Measurements from ENCODE around the gene FHL1. TPM values are rescaled to one million over a fixed set of nuclear protein-coding genes. Genes with fewer than 3 reads are reported as not detected.
A peak's percentile ranks its signal among the peaks of the same experiment; 100 is the strongest.

FHL1 gene
- total RNA-seq, 4 donors from 2014 or later, result 64.1 to 225 (median 86.5) TPM

DNA sequence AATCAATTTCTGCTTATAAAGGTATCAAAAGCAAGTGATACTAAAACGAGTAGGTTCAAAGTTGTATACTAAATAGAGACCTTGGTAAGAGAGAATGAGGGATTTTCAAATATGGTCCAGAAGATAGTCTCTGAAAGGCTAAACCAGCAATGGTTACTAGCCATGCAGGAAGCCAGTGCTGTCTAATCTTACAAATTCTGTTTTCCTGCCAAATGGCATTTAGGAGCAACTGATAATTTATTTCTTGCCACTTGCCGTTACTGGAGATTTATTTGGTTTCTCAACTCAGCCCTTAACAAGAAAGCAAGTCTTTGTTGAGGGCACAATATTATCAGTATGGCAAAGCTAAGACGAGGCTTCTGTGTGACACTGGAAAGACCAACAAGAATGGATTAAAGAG, 56.6 kb downstream of the FHL1 start:
- H3K4me1 ChIP-seq, result peaks cover 5% of the 10 kb centered on the region
- no peak overlapping the region for H3K4me3 ChIP-seq
- no peak for TF ChIP-seq POLR2AphosphoS5 (IDR thresholded peaks at IDR 0.05)
- TF ChIP-seq EP300 (IDR thresholded peaks at IDR 0.05), result no peak
- TF ChIP-seq POLR2A (IDR thresholded peaks at IDR 0.05), result no peak
- TF ChIP-seq, protein P1, sequence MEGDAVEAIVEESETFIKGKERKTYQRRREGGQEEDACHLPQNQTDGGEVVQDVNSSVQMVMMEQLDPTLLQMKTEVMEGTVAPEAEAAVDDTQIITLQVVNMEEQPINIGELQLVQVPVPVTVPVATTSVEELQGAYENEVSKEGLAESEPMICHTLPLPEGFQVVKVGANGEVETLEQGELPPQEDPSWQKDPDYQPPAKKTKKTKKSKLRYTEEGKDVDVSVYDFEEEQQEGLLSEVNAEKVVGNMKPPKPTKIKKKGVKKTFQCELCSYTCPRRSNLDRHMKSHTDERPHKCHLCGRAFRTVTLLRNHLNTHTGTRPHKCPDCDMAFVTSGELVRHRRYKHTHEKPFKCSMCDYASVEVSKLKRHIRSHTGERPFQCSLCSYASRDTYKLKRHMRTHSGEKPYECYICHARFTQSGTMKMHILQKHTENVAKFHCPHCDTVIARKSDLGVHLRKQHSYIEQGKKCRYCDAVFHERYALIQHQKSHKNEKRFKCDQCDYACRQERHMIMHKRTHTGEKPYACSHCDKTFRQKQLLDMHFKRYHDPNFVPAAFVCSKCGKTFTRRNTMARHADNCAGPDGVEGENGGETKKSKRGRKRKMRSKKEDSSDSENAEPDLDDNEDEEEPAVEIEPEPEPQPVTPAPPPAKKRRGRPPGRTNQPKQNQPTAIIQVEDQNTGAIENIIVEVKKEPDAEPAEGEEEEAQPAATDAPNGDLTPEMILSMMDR (IDR thresholded peaks at IDR 0.05), result no peak
- no peaks in the 10 kb centered on the region for H3K9me3 ChIP-seq
- WGBS, result 54% methylated on average over 3 of the region's 3 CpGs
- H3K36me3 ChIP-seq, result peaks cover 5% of the 10 kb centered on the region
- H3K27ac ChIP-seq, result peak overlapping the region; percentile 67
- DNase-seq (ENCODE audit: low spot score in 2 of 2), result no peak
- H3K27me3 ChIP-seq, result no peaks in the 10 kb centered on the region

DNA sequence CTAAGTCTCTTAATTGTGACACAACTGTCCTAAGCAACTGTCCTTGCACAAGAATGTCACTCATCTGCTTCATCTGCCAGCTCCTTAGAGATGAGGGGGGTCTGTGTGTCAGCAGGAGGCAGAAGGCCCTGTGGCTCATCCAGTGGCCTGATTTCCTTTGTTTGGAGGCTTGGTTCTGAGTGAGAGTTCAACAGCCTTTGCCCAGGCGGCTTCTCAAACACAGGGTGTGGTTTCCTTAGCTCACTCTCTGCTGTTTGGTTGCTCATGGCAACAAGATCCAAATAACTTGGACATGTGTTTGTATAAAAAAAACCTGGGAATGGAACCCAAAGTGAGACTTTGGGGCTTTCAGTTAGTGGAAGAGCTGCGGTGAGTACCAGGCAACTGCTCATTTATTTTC, 57.2 kb downstream of the FHL1 start:
- Histone ChIP-seq H3K4me3 (no peak overlapping the region), H3K27ac (peak overlapping the region; percentile 67), H3K36me3 (peaks cover 5% of the 10 kb centered on the region), H3K4me1 (peaks cover 7% of the 10 kb centered on the region), H3K27me3 (no peaks in the 10 kb centered on the region), H3K9me3 (no peaks in the 10 kb centered on the region)
- DNase-seq (ENCODE audit: low spot score in 2 of 2), result peak in 1 of 2 donors; percentile 76
- peak in 2 of 3 donors; percentile 17 to 67 for TF ChIP-seq POLR2AphosphoS5 (IDR thresholded peaks at IDR 0.05)
- no peak for TF ChIP-seq POLR2A (IDR thresholded peaks at IDR 0.05)
- WGBS, result 22% methylated on average over 2 of the region's 2 CpGs

DNA sequence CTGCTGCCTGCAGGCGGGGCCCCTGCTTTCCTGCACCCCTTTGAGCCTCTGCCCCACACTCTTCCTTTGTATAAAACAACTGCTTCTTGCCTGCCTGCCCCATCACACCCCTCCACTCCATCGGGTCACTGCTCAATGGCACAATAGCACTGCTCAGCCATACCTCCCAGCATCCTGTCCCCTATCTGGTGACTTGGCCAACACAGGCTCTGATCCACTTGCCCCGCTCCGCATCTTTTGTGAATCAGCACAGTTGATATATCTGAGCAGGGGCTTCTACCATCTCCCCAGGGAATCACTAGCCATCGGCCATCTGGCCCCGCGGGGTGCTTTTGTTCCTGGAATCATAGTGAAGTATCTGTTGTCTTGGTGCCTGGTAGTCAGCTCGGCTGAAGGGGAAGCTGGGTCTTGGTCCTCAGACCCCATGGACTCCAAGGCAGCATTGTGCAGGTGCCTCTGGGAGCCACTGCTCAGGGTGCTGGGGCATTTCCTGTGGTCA, 58.6 kb downstream of the FHL1 start:
- Histone ChIP-seq H3K4me3 (peak overlapping the region; percentile 33), H3K4me1 (peaks cover 9% of the 10 kb centered on the region)
- WGBS, result 76% methylated on average over 7 of the region's 8 CpGs

DNA sequence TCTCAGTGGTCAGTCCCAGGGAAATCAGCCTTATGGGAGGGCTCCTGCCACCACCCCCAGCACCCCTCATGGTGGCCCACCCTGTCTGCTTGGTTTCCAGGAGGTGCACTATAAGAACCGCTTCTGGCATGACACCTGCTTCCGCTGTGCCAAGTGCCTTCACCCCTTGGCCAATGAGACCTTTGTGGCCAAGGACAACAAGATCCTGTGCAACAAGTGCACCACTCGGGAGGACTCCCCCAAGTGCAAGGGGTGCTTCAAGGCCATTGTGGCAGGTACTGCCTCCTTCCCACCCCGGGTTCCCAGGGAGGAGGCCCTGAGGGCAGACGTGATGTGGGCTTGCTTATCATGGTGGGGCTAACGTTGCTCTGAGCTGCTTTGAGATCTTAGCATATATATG, 59.6 kb downstream of the FHL1 start:
- Histone ChIP-seq H3K27me3 (no peaks in the 10 kb centered on the region), H3K27ac (no peak overlapping the region), H3K4me1 (peaks cover 9% of the 10 kb centered on the region), H3K4me3 (peak overlapping the region; percentile 33), H3K36me3 (peaks cover 5% of the 10 kb centered on the region), H3K9me3 (no peaks in the 10 kb centered on the region)
- TF ChIP-seq EP300 (IDR thresholded peaks at IDR 0.05) (no peak), POLR2A (IDR thresholded peaks at IDR 0.05) (no peak), POLR2AphosphoS5 (IDR thresholded peaks at IDR 0.05) (no peak)
- TF ChIP-seq, protein P1 (IDR thresholded peaks at IDR 0.05), result no peak
- 67% methylated on average over 5 of the region's 6 CpGs for WGBS
- no peak for DNase-seq (ENCODE audit: low spot score in 2 of 2)

More for the DNA sequence above, 58.6 kb downstream of the FHL1 start:
- no peaks in the 10 kb centered on the region for H3K9me3 ChIP-seq
- peak overlapping the region; percentile 67 for H3K27ac ChIP-seq
- H3K27me3 ChIP-seq, result no peaks in the 10 kb centered on the region
- DNase-seq (ENCODE audit: low spot score in 2 of 2), result peak in 1 of 2 donors; percentile 58
- no peak for TF ChIP-seq POLR2A (IDR thresholded peaks at IDR 0.05)
- no peak for TF ChIP-seq EP300 (IDR thresholded peaks at IDR 0.05)
- TF ChIP-seq POLR2AphosphoS5 (IDR thresholded peaks at IDR 0.05), result no peak
- TF ChIP-seq, protein P1 (IDR thresholded peaks at IDR 0.05), result no peak
- H3K36me3 ChIP-seq, result peaks cover 5% of the 10 kb centered on the region

DNA sequence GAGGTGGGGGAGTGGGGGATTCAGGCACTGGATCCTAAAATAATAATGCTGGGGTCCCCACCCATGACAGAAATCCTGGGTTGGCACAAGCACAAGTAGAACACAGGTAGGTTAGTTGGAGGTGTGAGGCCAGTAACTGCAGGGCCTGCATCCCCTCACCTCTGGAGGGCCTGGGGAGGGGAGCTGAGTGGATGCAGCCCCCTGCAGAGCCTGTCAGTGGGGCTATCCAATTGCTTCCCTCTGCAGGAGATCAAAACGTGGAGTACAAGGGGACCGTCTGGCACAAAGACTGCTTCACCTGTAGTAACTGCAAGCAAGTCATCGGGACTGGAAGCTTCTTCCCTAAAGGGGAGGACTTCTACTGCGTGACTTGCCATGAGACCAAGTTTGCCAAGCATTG, 60.2 kb downstream of the FHL1 start:
- TF ChIP-seq, protein P1 (IDR thresholded peaks at IDR 0.05), result no peak
- no peak for TF ChIP-seq EP300 (IDR thresholded peaks at IDR 0.05)
- TF ChIP-seq POLR2AphosphoS5 (IDR thresholded peaks at IDR 0.05), result no peak
- TF ChIP-seq POLR2A (IDR thresholded peaks at IDR 0.05), result no peak
- DNase-seq (ENCODE audit: low spot score in 2 of 2), result no peak
- 56% methylated on average over 3 of the region's 4 CpGs for WGBS
- Histone ChIP-seq H3K9me3 (no peaks in the 10 kb centered on the region), H3K4me1 (peaks cover 9% of the 10 kb centered on the region), H3K27ac (no peak overlapping the region), H3K4me3 (peak overlapping the region; percentile 33), H3K27me3 (no peaks in the 10 kb centered on the region), H3K36me3 (peaks cover 5% of the 10 kb centered on the region)

Measured in suprapubic skin (tissue), 4 donors.